ENCODE data around the gene ARL4A.

- TF ChIP-seq YY1 (IDR thresholded peaks at IDR 0.05; ENCODE audit: low read depth, low read length) (no peak), JUND (IDR thresholded peaks at IDR 0.05; ENCODE audit: low read depth, low read length) (no peak), NR2F1 (conservative IDR thresholded peaks at IDR 0.05) (no peak), USF2 (IDR thresholded peaks at IDR 0.05; ENCODE audit: borderline replicate concordance, low read depth, low read length) (no peak), ZNF274 (IDR thresholded peaks at IDR 0.05; ENCODE audit: insufficient read depth, insufficient read length) (no peak), CTCF (IDR thresholded peaks at IDR 0.05 in 2 of 3, conservative IDR thresholded peaks at IDR 0.05 in 1 of 3; ENCODE audit: control insufficient read depth in 2 of 3, extremely low read depth in 1 of 3, insufficient read depth in 1 of 3, low read depth in 3 of 3, low read length in 3 of 3) (no peak), SKIL (IDR thresholded peaks at IDR 0.05; ENCODE audit: low read depth, poor library complexity, severe bottlenecking) (no peak)
Observed at GRCh38 chr7:12714379-12714737, 26.9 kb downstream of the ARL4A start.
